HCT116 (cell line): ENCODE measurements around the gene SEMA6A. TPM values are rescaled to one million over a fixed set of nuclear protein-coding genes. Genes with fewer than 3 reads are reported as not detected.

Experiments
- ATAC-seq: fragments of 200-7000 bp; cut with Tn5 transposase; 2 replicates; pipeline ENCODE4 v1.9.1; 2020; ENCODE audit warnings: mild to moderate bottlenecking, moderate library complexity
- BruUV-seq: library from RNA; stranded (reverse); fragments of 400-500 nt; replicated peaks from 2 replicates; lab custom pipeline; 2021; lab: Mats Ljungman, UMichigan
- CTCF ChIA-PET: fragments of 300-600 bp; sonication (Branson Sonifier 250); formaldehyde crosslinking; loops from one replicate; lab custom pipeline; 2021; ENCODE audit warnings: antibody characterized with exemption; lab: Charles Lee
- POLR2A ChIA-PET: fragments of 300-600, 350-600 bp; sonication (Branson Sonifier 250); formaldehyde crosslinking; loops from one replicate; lab custom pipeline; 2021; ENCODE audit warnings: antibody characterized with exemption; lab: Charles Lee
- RAD21 ChIA-PET, 2 experiments: fragments of 300-600 bp; sonication (Branson Sonifier 250); formaldehyde crosslinking; loops; one replicate each; lab custom pipeline; 2023; ENCODE audit warnings: low total read pairs in 2 of 2; ENCODE audit not compliant: uncharacterized antibody in 2 of 2, unreplicated experiment in 2 of 2, low non-redundant PET in 1 of 2; lab: Charles Lee
- DNase-seq: peaks from one replicate; pipeline ENCODE4 v3.0.0-alpha.2; 2010; ENCODE audit warnings: low read depth, low spot score
- H2AFZ ChIP-seq: fragments of 200-600 bp; shearing (Covaris generic), sonication (generic); 2 replicates; pipeline ENCODE4 v1.6.1; 2017; ENCODE audit warnings: low read depth, mixed run types, mixed read lengths, antibody characterized with exemption, low read length; ENCODE audit not compliant: poor library complexity, severe bottlenecking
- H3K27ac ChIP-seq: 2 replicates; pipeline ENCODE4 v1.5.1; 2012; ENCODE audit warnings: low read depth, low read length
- H3K27me3 ChIP-seq: fragments of 200-600 bp; sonication (generic); 2 replicates; pipeline ENCODE4 v1.6.1; 2016; ENCODE audit warnings: mixed run types, low read length, mixed read lengths; ENCODE audit not compliant: insufficient read depth
- H3K36me3 ChIP-seq, 2 experiments: fragments of 200-500 bp in 1 of 2; fragments of 200-600 bp in 1 of 2; sonication (Bioruptor generic) in 1 of 2; sonication (generic) in 1 of 2; 2 replicates each; pipeline versions ENCODE4 v1.5.1 to v1.6.1; 2014 to 2016; ENCODE audit warnings: low read length in 2 of 2, inconsistent platforms in 1 of 2, mixed read lengths in 1 of 2, mixed run types in 1 of 2; ENCODE audit not compliant: insufficient read depth in 2 of 2, control insufficient read depth in 1 of 2
- H3K4me1 ChIP-seq, 2 experiments: fragments of 200-600 bp in 1 of 2; sonication (generic) in 1 of 2; 2 replicates each; pipeline versions ENCODE4 v1.5.1 to v1.6.1; 2012 to 2017; ENCODE audit warnings: low read length in 2 of 2, inconsistent platforms in 1 of 2, mild to moderate bottlenecking in 1 of 2, mixed read lengths in 1 of 2, mixed run types in 1 of 2, moderate library complexity in 1 of 2; ENCODE audit not compliant: insufficient read depth in 2 of 2, control insufficient read depth in 1 of 2
- H3K4me2 ChIP-seq: fragments of 200-600 bp; sonication (generic); 2 replicates; pipeline ENCODE4 v1.6.1; 2017; ENCODE audit warnings: mixed run types, low read length, mixed read lengths
- H3K4me3 ChIP-seq, 2 experiments: fragments of 200-600 bp in 1 of 2; sonication (generic) in 1 of 2; replicated peaks in 1 of 2; 2 replicates each; pipeline ENCODE4 v1.5.1; 2011 to 2016; ENCODE audit warnings: low read length in 2 of 2, control low read depth in 1 of 2, low read depth in 1 of 2, mild to moderate bottlenecking in 1 of 2, mixed read lengths in 1 of 2, mixed run types in 1 of 2
- H3K79me2 ChIP-seq: fragments of 200-600 bp; sonication (generic); 2 replicates; pipeline ENCODE4 v1.6.1; 2017; ENCODE audit warnings: mild to moderate bottlenecking, mixed run types, low read length, moderate library complexity, mixed read lengths; ENCODE audit not compliant: insufficient read depth
- H3K9ac ChIP-seq: fragments of 200-600 bp; sonication (generic); 2 replicates; pipeline ENCODE4 v1.6.1; 2016; ENCODE audit warnings: low read length, mixed read lengths
- H3K9me2 ChIP-seq: fragments of 200-600 bp; sonication (generic), shearing (Covaris generic); 2 replicates; pipeline ENCODE4 v1.6.1; 2017; ENCODE audit warnings: mixed run types, mild to moderate bottlenecking, moderate library complexity; ENCODE audit not compliant: insufficient read depth
- H3K9me3 ChIP-seq, 2 experiments: fragments of 200-500 bp in 1 of 2; fragments of 200-600 bp in 1 of 2; sonication (Bioruptor generic) in 1 of 2; sonication (generic) in 1 of 2; 2 replicates each; pipeline ENCODE4 v1.6.1; 2014 to 2017; ENCODE audit warnings: low read length in 2 of 2, mixed read lengths in 2 of 2, inconsistent platforms in 1 of 2, low read depth in 1 of 2, mild to moderate bottlenecking in 1 of 2, mixed run types in 1 of 2, moderate library complexity in 1 of 2; ENCODE audit not compliant: control insufficient read depth in 1 of 2, insufficient read depth in 1 of 2
- H4K20me1 ChIP-seq: fragments of 200-600 bp; sonication (generic), shearing (Covaris generic); 2 replicates; pipeline ENCODE4 v1.6.1; 2017; ENCODE audit warnings: mixed run types, mild to moderate bottlenecking, moderate library complexity; ENCODE audit not compliant: insufficient read depth
- CBX3 ChIP-seq: IDR thresholded peaks from 2 replicates; pipeline ENCODE4 v1.6.1; 2012; ENCODE audit warnings: low read depth
- CEBPB ChIP-seq: IDR thresholded peaks from 2 replicates; pipeline ENCODE4 v1.6.1; 2012; ENCODE audit warnings: low read depth
- EGR1 ChIP-seq: IDR thresholded peaks from 2 replicates; pipeline ENCODE4 v1.6.1; 2012; ENCODE audit warnings: low read depth
- EZH2phosphoT487 ChIP-seq: fragments of 200-600 bp; IDR thresholded peaks from 2 replicates; pipeline ENCODE4 v1.6.1; 2018; ENCODE audit warnings: antibody characterized with exemption, borderline replicate concordance
- FOSL1 ChIP-seq: IDR thresholded peaks from 2 replicates; pipeline ENCODE4 v1.6.1; 2012; ENCODE audit warnings: low read depth
- JUND ChIP-seq: IDR thresholded peaks from 2 replicates; pipeline ENCODE4 v1.6.1; 2012
- POLR2A ChIP-seq: IDR thresholded peaks from 2 replicates; pipeline ENCODE4 v1.7.0; 2011; ENCODE audit warnings: borderline replicate concordance; ENCODE audit not compliant: insufficient read depth, insufficient read length; ENCODE audit errors: extremely low read depth
- RAD21 ChIP-seq: IDR thresholded peaks from 2 replicates; pipeline ENCODE4 v1.6.1; 2012; ENCODE audit warnings: low read depth, mild to moderate bottlenecking
- SIN3A ChIP-seq: IDR thresholded peaks from 2 replicates; pipeline ENCODE4 v1.6.1; 2012; ENCODE audit warnings: low read depth
- SP1 ChIP-seq: IDR thresholded peaks from 2 replicates; pipeline ENCODE4 v1.6.1; 2012; ENCODE audit warnings: low read depth
- YY1 ChIP-seq: IDR thresholded peaks from 2 replicates; pipeline ENCODE4 v1.6.1; 2011; ENCODE audit warnings: low read length, low read depth, moderate library complexity, mild to moderate bottlenecking; ENCODE audit not compliant: insufficient replicate concordance; ENCODE audit errors: extremely low read depth
- ZNF274 ChIP-seq: fragments of 200-500 bp; sonication (Bioruptor generic); IDR thresholded peaks from 2 replicates; pipeline ENCODE4 v1.6.1; 2014; ENCODE audit warnings: mild to moderate bottlenecking, low read depth, low read length, inconsistent platforms
- intact Hi-C: fragments of 100-400 bp; cut with micrococcal nuclease; formaldehyde crosslinking; loops from 2 replicates; pipeline ENCODE4 v1.10.0; 2022
- total RNA-seq: library from RNA; stranded (reverse); gene quantifications from one replicate; pipeline ENCODE4 v1.2.1, GENCODE V29; 2021; ENCODE audit not compliant: unreplicated experiment
- TF ChIP-seq, protein P1 (sequence below): IDR thresholded peaks from 2 replicates; pipeline ENCODE4 v1.6.1; 2011; ENCODE audit warnings: mild to moderate bottlenecking, low read length, moderate library complexity; ENCODE audit not compliant: insufficient replicate concordance; ENCODE audit errors: extremely low read depth
- TF ChIP-seq, protein P2 (sequence below), 3 experiments: fragments of 200-600 bp in 1 of 3; sonication (generic) in 1 of 3; IDR thresholded peaks in 2 of 3; conservative IDR thresholded peaks in 1 of 3; 2 replicates each; pipeline ENCODE4 v1.5.1; 2012 to 2017; ENCODE audit warnings: low read depth in 2 of 3, low read length in 2 of 3, antibody characterized with exemption in 1 of 3, borderline replicate concordance in 1 of 3, control low read depth in 1 of 3, mild to moderate bottlenecking in 1 of 3, mixed read lengths in 1 of 3, mixed run types in 1 of 3, moderate library complexity in 1 of 3; ENCODE audit not compliant: insufficient read depth in 1 of 3
- TF ChIP-seq, protein P3 (sequence below): IDR thresholded peaks from 2 replicates; pipeline ENCODE4 v1.6.1; 2012

Gene SEMA6A
- total RNA-seq, 1 experiment from 2014 or later: 6.7 TPM

DNA sequence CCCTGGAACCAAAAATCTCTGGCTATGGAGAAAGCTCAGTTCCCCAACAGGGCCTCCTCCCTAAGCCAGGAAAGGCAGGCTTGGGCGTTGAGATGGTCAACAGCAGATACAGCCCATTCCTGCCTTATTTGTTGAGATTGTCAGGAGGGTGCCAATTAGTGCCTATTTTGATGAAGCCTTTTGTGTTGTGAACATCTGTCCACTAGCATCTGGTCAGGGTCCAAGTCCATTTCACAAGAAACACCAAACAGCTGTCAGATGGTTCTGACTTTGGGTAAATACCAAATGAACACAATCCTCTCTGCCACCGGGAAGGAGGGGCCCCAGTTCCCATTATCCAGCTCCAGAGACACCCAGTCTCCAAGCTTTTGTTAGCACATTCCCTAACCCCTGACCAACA lies 19.9 kb downstream of the SEMA6A start:
- Histone ChIP-seq H3K27ac (no peak overlapping the region), H2AFZ (no peak overlapping the region)
- CTCF ChIA-PET: no interaction called here
- no peak for TF ChIP-seq EZH2phosphoT487
- TF ChIP-seq JUND: no peak
- TF ChIP-seq RAD21: no peak
- TF ChIP-seq ZNF274: no peak
- TF ChIP-seq CBX3: no peak
- TF ChIP-seq CEBPB: no peak
- TF ChIP-seq, all 23 proteins: peak for 0
- Histone ChIP-seq H3K79me2 (no peaks in the 10 kb centered on the region), H3K4me3 (no peak overlapping the region), H3K27me3 (no peaks in the 10 kb centered on the region), H3K36me3 (no peaks in the 10 kb centered on the region), H3K4me2 (no peak overlapping the region), H4K20me1 (no peaks in the 10 kb centered on the region), H3K4me1 (no peaks in the 10 kb centered on the region), H3K9me3 (no peaks in the 10 kb centered on the region), H3K9me2 (no peaks in the 10 kb centered on the region), H3K9ac (no peak overlapping the region)
- ChIA-PET RAD21 (no interaction called here), POLR2A (no interaction called here)
- BruUV-seq: no TSS peak
- DNase-seq (no peak), ATAC-seq (no peak)
- intact Hi-C loops: loop anchor here (5.0 kb wide), 1 partner anchor 393 kb away; no protein-coding TSS in a partner anchor

DNA sequence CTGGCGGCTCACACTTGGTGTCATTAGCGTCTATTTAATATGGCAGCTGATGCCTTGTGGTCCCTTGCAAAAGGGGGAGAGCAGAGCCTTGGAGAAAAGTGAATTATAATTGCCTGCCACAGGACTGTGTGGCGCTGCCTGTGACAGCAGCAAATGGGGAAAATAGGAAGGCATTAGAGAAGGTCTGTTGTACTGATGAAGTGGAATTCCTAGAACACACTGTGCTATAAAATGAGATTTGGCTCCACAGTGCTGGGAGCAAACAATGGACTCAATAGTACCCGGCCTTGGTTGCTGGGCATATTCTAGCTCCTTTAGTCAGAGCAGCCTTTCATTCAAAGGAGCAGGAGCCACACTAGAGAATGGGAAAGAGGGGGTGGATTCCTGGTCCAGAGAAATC lies 21.3 kb downstream of the SEMA6A start:
- no TSS peak for BruUV-seq
- DNase-seq (no peak), ATAC-seq (no peak)
- ChIA-PET RAD21 (no interaction called here), POLR2A (no interaction called here), CTCF (no interaction called here)
- no peaks in the 10 kb centered on the region for H3K36me3 ChIP-seq
- H2AFZ ChIP-seq: no peak overlapping the region
- no peak overlapping the region for H3K4me2 ChIP-seq
- H3K27me3 ChIP-seq: no peaks in the 10 kb centered on the region
- no peaks in the 10 kb centered on the region for H3K9me3 ChIP-seq
- H3K9me2 ChIP-seq: no peaks in the 10 kb centered on the region
- H3K79me2 ChIP-seq: no peaks in the 10 kb centered on the region
- no peak overlapping the region for H3K4me3 ChIP-seq
- H3K27ac ChIP-seq: no peak overlapping the region
- H4K20me1 ChIP-seq: no peaks in the 10 kb centered on the region
- no peak overlapping the region for H3K9ac ChIP-seq
- intact Hi-C loops: no loop called here
- no peaks in the 10 kb centered on the region for H3K4me1 ChIP-seq
- no peak for TF ChIP-seq POLR2A
- TF ChIP-seq, protein P1, sequence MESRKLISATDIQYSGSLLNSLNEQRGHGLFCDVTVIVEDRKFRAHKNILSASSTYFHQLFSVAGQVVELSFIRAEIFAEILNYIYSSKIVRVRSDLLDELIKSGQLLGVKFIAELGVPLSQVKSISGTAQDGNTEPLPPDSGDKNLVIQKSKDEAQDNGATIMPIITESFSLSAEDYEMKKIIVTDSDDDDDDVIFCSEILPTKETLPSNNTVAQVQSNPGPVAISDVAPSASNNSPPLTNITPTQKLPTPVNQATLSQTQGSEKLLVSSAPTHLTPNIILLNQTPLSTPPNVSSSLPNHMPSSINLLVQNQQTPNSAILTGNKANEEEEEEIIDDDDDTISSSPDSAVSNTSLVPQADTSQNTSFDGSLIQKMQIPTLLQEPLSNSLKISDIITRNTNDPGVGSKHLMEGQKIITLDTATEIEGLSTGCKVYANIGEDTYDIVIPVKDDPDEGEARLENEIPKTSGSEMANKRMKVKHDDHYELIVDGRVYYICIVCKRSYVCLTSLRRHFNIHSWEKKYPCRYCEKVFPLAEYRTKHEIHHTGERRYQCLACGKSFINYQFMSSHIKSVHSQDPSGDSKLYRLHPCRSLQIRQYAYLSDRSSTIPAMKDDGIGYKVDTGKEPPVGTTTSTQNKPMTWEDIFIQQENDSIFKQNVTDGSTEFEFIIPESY: no peak
- no peak for TF ChIP-seq SP1
- no peak for TF ChIP-seq ZNF274
- TF ChIP-seq JUND: no peak
- no peak for TF ChIP-seq SIN3A
- TF ChIP-seq, protein P2, sequence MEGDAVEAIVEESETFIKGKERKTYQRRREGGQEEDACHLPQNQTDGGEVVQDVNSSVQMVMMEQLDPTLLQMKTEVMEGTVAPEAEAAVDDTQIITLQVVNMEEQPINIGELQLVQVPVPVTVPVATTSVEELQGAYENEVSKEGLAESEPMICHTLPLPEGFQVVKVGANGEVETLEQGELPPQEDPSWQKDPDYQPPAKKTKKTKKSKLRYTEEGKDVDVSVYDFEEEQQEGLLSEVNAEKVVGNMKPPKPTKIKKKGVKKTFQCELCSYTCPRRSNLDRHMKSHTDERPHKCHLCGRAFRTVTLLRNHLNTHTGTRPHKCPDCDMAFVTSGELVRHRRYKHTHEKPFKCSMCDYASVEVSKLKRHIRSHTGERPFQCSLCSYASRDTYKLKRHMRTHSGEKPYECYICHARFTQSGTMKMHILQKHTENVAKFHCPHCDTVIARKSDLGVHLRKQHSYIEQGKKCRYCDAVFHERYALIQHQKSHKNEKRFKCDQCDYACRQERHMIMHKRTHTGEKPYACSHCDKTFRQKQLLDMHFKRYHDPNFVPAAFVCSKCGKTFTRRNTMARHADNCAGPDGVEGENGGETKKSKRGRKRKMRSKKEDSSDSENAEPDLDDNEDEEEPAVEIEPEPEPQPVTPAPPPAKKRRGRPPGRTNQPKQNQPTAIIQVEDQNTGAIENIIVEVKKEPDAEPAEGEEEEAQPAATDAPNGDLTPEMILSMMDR (IDR thresholded peaks at IDR 0.05 in 2 of 3, conservative IDR thresholded peaks at IDR 0.05 in 1 of 3; ENCODE audit: borderline replicate concordance in 1 of 3, insufficient read depth in 1 of 3, low read depth in 2 of 3, low read length in 2 of 3): no peak
- no peak for TF ChIP-seq YY1
- no peak for TF ChIP-seq EGR1
- TF ChIP-seq FOSL1: no peak
- TF ChIP-seq, protein P3, sequence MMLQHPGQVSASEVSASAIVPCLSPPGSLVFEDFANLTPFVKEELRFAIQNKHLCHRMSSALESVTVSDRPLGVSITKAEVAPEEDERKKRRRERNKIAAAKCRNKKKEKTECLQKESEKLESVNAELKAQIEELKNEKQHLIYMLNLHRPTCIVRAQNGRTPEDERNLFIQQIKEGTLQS: no peak
- no peak for TF ChIP-seq EZH2phosphoT487
- no peak for TF ChIP-seq RAD21
- no peak for TF ChIP-seq CEBPB
- no peak for TF ChIP-seq CBX3
